Measurements from ENCODE around the gene SLC13A2. TPM values are rescaled to one million over a fixed set of nuclear protein-coding genes. Genes with fewer than 3 reads are reported as not detected.

Gene SLC13A2
- polyA plus RNA-seq, 1 experiment, result not detected

DNA sequence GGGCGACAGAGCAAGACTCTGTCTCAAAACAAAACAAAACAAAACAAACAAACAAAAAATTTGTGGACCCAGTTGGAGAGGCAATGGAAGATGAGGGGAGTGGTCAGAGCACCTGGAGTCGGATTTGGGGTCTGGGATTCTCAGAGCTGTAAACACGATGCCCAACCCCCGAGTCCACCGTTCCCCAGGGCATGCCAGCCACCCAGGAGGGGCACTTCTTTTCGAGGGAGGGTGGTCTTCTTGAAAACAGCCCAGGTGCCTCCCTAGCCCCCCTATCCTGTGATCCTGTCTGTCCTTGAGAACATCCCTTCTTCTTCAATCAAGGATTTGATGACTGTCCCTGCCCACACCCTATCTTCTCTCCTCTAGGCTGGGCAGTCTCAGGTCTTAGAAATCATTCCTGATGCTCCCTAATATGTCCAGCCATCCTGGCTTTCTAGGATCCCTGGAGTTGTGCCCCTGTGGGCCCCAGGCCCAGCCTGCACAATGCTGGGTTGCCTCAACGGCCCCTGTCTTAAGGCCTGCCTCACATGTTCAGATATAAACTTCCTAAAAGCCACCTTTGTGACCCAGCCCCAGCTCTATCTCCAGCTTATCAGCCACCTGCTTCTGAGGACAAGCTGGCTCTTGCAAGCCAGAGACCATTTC, 3.1 kb upstream of the SLC13A2 start:
- CTCF ChIA-PET, result no interaction called here
- POLR2A ChIA-PET, result no interaction called here
- Histone ChIP-seq H3K9me3 (ENCODE audit: control insufficient read depth, insufficient read depth, low read length) (no peaks in the 10 kb centered on the region), H3K4me3 (ENCODE audit: low read depth, low read length) (no peak overlapping the region), H3K27me3 (ENCODE audit: control insufficient read depth, insufficient read depth, low read length) (peaks cover 47% of the 10 kb centered on the region), H3K27ac (ENCODE audit: low read depth, low read length) (no peak overlapping the region)
- DNase-seq (ENCODE audit: low read depth, low spot score), result no peak
- no peak for TF ChIP-seq CTCF (IDR thresholded peaks at IDR 0.05; ENCODE audit: low read depth, low read length)

DNA sequence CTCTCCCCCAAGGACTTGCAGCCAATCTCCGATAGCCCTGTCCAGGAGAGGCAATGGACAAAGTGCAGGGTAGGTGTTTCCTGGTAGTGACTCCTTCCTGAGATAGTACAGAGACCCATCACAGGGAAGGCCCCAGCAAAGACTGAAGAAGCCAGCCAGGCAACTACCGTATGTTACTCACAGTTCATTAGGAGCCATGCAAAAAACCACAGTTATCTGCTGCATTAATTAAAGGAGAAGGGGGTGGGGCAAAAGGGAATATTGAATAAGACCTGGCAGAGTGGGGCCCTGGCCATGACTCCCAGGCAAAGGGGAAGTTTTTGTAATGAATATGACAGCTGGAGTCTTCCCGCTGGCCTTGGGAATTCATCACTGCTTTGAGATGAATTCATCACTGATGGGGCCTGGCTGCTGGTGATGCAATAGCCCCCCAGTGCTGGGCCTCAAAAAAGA, 2.5 kb upstream of the SLC13A2 start:
- TF ChIP-seq CTCF (IDR thresholded peaks at IDR 0.05; ENCODE audit: low read depth, low read length), result no peak
- DNase-seq (ENCODE audit: low read depth, low spot score), result no peak
- Histone ChIP-seq H3K27me3 (ENCODE audit: control insufficient read depth, insufficient read depth, low read length) (peaks cover 50% of the 10 kb centered on the region), H3K27ac (ENCODE audit: low read depth, low read length) (no peak overlapping the region), H3K9me3 (ENCODE audit: control insufficient read depth, insufficient read depth, low read length) (no peaks in the 10 kb centered on the region), H3K4me3 (ENCODE audit: low read depth, low read length) (no peak overlapping the region)
- CTCF ChIA-PET, result no interaction called here
- POLR2A ChIA-PET, result no interaction called here

GRCh38 chr17:28471531-28472342, 1.7 kb upstream of the SLC13A2 start:
- TF ChIP-seq CTCF (IDR thresholded peaks at IDR 0.05; ENCODE audit: low read depth, low read length), result no peak
- Histone ChIP-seq H3K4me3 (ENCODE audit: low read depth, low read length) (no peak overlapping the region), H3K9me3 (ENCODE audit: control insufficient read depth, insufficient read depth, low read length) (no peaks in the 10 kb centered on the region), H3K27ac (ENCODE audit: low read depth, low read length) (no peak overlapping the region), H3K27me3 (ENCODE audit: control insufficient read depth, insufficient read depth, low read length) (peaks cover 51% of the 10 kb centered on the region)
- POLR2A ChIA-PET, result interaction anchor here (0.6 kb wide), 1 partner anchor 80 kb away, joined by 9 read pairs; no protein-coding TSS in a partner anchor
- CTCF ChIA-PET, result no interaction called here
- no peak for DNase-seq (ENCODE audit: low read depth, low spot score)

DNA sequence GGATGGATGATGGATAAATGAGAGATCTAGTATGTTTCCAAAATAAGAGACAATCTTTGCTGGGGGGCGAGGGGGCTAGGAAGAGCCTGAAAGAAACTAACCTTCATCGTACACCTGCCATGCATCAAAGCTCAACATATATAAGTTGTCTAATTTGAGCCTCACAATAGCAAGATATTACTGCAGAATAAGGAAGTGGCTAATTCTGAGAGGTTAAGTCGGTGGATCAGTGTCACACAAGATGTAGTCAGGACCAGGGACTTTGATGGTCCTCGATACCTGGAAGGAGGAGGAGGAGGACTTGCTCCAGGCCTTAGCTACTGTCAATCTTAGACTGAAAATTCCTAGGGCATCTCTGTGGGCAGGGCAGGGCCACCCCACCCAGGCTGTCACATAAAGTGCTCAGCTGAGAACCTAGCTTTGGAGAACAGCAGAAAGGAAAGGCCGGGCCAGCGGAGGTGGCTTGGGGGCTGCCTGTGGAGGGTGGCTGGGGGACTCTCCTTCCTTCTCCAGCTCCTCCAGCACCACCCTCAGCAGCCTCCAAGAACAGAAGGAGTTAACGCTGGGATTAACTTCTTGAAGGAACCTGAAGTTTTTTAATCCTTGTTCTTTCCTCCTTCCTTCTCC, 460 bp upstream of the SLC13A2 start:
- no peak for TF ChIP-seq CTCF (IDR thresholded peaks at IDR 0.05; ENCODE audit: low read depth, low read length)
- peaks cover 51% of the 10 kb centered on the region for H3K27me3 ChIP-seq (ENCODE audit: control insufficient read depth, insufficient read depth, low read length)
- ChIA-PET POLR2A (no interaction called here), CTCF (no interaction called here)
- H3K9me3 ChIP-seq (ENCODE audit: control insufficient read depth, insufficient read depth, low read length), result no peaks in the 10 kb centered on the region
- no peak overlapping the region for H3K4me3 ChIP-seq (ENCODE audit: low read depth, low read length)
- DNase-seq (ENCODE audit: low read depth, low spot score), result no peak
- no peak overlapping the region for H3K27ac ChIP-seq (ENCODE audit: low read depth, low read length)

- Histone ChIP-seq H3K27me3 (ENCODE audit: control insufficient read depth, insufficient read depth, low read length) (peaks cover 46% of the 10 kb centered on the region), H3K9me3 (ENCODE audit: control insufficient read depth, insufficient read depth, low read length) (no peaks in the 10 kb centered on the region), H3K27ac (ENCODE audit: low read depth, low read length) (no peak overlapping the region), H3K4me3 (ENCODE audit: low read depth, low read length) (no peak overlapping the region)
- DNase-seq (ENCODE audit: low read depth, low spot score), result no peak
- ChIA-PET CTCF (no interaction called here), POLR2A (no interaction called here)
- no peak for TF ChIP-seq CTCF (IDR thresholded peaks at IDR 0.05; ENCODE audit: low read depth, low read length)
Measured at GRCh38 chr17:28474111-28474531, 677 bp downstream of the SLC13A2 start.
